ENCODE measurements around the gene PSG11. TPM values are rescaled to one million over a fixed set of nuclear protein-coding genes. Genes with fewer than 3 reads are reported as not detected.
A peak's percentile ranks its signal among the peaks of the same experiment; 100 is the strongest.
"Not testable (repeated sequence)": the region's sequence is repeated elsewhere in the genome, so short reads cannot be mapped to it uniquely, and the experiment has no call there.

PSG11 gene
- total and polyA plus RNA-seq, 9 of the 15 experiments (the other 6 are each of a cell fraction or from before 2014, with no cell fraction given) = not detected

DNA sequence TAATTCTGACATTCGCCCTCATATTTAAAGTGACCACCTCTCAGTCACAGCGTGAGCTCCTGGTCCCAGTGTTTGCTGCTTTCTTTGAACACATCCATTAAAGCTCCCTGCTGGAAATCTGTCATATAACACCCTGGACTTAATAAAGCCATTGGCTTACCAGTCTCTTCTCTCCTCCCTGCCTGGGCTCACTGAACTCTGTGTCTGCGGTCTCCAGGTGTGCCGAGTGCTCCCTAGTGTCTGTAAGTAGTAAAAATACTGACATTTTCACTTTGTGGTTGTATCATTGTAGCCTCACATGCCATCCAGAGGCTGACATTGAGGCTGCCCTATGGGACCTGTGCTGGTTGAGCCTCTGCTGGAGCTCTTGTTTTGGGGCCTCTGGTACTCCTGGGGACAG, 2.6 kb upstream of the PSG11 start (continued):
- TF ChIP-seq E2F4 (CRISPR knock-in tag; IDR thresholded peaks at IDR 0.05; ENCODE audit: low read depth) = no peak
- no peak for TF ChIP-seq SMARCA4 (IDR thresholded peaks at IDR 0.05)
- TF ChIP-seq TRIM24 (IDR thresholded peaks at IDR 0.05) = no peak
- TF ChIP-seq XRCC3 (IDR thresholded peaks at IDR 0.05) = no peak
- TF ChIP-seq, protein P1, sequence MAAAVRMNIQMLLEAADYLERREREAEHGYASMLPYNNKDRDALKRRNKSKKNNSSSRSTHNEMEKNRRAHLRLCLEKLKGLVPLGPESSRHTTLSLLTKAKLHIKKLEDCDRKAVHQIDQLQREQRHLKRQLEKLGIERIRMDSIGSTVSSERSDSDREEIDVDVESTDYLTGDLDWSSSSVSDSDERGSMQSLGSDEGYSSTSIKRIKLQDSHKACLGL (CRISPR knock-in tag; IDR thresholded peaks at IDR 0.05; ENCODE audit: borderline replicate concordance, poor library complexity, severe bottlenecking) = no peak
- TF ChIP-seq CSDE1 (IDR thresholded peaks at IDR 0.05) = no peak

DNA sequence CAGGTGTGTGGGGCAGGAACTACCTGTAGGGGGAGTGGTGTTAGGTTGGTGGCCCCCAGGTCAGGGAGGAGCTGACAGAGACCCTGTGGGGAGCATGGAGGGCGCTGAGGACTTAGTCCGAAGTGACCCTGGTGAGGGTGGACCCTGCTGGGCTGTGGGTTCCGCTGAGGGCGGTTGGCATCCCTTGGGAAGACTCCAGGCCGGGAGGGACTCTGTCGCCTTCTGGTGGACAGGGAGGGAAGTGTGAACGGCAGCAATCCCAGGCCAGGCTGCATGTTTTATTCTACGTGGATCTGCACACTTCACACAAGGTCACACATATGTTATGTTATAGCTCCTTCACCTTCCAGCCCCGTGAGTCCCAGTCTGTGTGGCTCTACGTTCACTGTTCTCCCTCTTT, 1.7 kb upstream of the PSG11 start:
- H3K27ac ChIP-seq (ENCODE audit: extremely low read depth, low read depth, low read length); ATAC-seq; POLR2A ChIA-PET; H3K4me1 ChIP-seq (replicated peaks in 1 of 2; ENCODE audit: control insufficient read depth in 2 of 2, insufficient read depth in 2 of 2, low read length in 2 of 2); H2AFZ ChIP-seq (ENCODE audit: low read depth, low read length); H3K4me2 ChIP-seq (ENCODE audit: insufficient read depth, low read length); H3K9me3 ChIP-seq (replicated peaks; ENCODE audit: control insufficient read depth, insufficient read depth, low read depth, low read length); H3K9ac ChIP-seq (ENCODE audit: insufficient read depth in 1 of 2, low read depth in 2 of 2, low read length in 2 of 2); BruUV-seq (replicated peaks); in situ Hi-C loops (cut with MboI); CTCF ChIA-PET (ENCODE audit: low intra/inter-chr PET ratio); H3K9me1 ChIP-seq (ENCODE audit: control insufficient read depth, insufficient read depth, low read length); H4K20me1 ChIP-seq (replicated peaks; ENCODE audit: control insufficient read depth, insufficient read depth, low read length); H3K36me3 ChIP-seq (ENCODE audit: control insufficient read depth, insufficient read depth, low read length); H3K27me3 ChIP-seq (ENCODE audit: control insufficient read depth in 2 of 2, insufficient read depth in 2 of 2, low read length in 2 of 2); H3K4me3 ChIP-seq; H3K79me2 ChIP-seq (ENCODE audit: control insufficient read depth, insufficient read depth, low read length); intact Hi-C loops (cut with micrococcal nuclease): not testable (repeated sequence)
- WGBS (ENCODE audit: insufficient coverage, low coverage, missing lambda C conversion rate) = 0% methylated on average over 9 of the region's 10 CpGs
- peak; percentile 58 to 72 (median 64) for TF ChIP-seq CTCF (IDR thresholded peaks at IDR 0.05 in 2 of 3, conservative IDR thresholded peaks at IDR 0.05 in 1 of 3; ENCODE audit: insufficient read depth in 2 of 3, low read depth in 1 of 3, low read length in 3 of 3)
- DNase-seq (ENCODE audit: extremely low read depth in 1 of 4, low spot score in 3 of 4) = peak; percentile 4 to 14 (median 12)
- peak; percentile 15 for FAIRE-seq

- intact Hi-C loops (cut with micrococcal nuclease); H3K79me2 ChIP-seq (ENCODE audit: control insufficient read depth, insufficient read depth, low read length); H3K4me2 ChIP-seq (ENCODE audit: insufficient read depth, low read length); H3K4me1 ChIP-seq (replicated peaks in 1 of 2; ENCODE audit: control insufficient read depth in 2 of 2, insufficient read depth in 2 of 2, low read length in 2 of 2); CTCF ChIA-PET (ENCODE audit: low intra/inter-chr PET ratio); H3K27ac ChIP-seq (ENCODE audit: extremely low read depth, low read depth, low read length); H3K4me3 ChIP-seq; in situ Hi-C loops (cut with MboI); H3K9ac ChIP-seq (ENCODE audit: insufficient read depth in 1 of 2, low read depth in 2 of 2, low read length in 2 of 2); BruUV-seq (replicated peaks); H4K20me1 ChIP-seq (replicated peaks; ENCODE audit: control insufficient read depth, insufficient read depth, low read length); H3K27me3 ChIP-seq (ENCODE audit: control insufficient read depth in 2 of 2, insufficient read depth in 2 of 2, low read length in 2 of 2); DNase-seq (ENCODE audit: extremely low read depth in 1 of 4, low spot score in 3 of 4); H2AFZ ChIP-seq (ENCODE audit: low read depth, low read length); ATAC-seq; H3K9me3 ChIP-seq (replicated peaks; ENCODE audit: control insufficient read depth, insufficient read depth, low read depth, low read length); H3K9me1 ChIP-seq (ENCODE audit: control insufficient read depth, insufficient read depth, low read length); H3K36me3 ChIP-seq (ENCODE audit: control insufficient read depth, insufficient read depth, low read length); FAIRE-seq: not testable (repeated sequence)
- POLR2A ChIA-PET = interaction anchor here (0.6 kb wide), 1 partner anchor 1485 kb away, joined by 4 read pairs; no protein-coding TSS in a partner anchor
- WGBS (ENCODE audit: insufficient coverage, low coverage, missing lambda C conversion rate) = 0% methylated on average over 6 of the region's 8 CpGs
Observed at GRCh38 chr19:43027061-43027460, 792 bp upstream of the PSG11 start.

All from K562 (cell line).